IMR-90 (cell line): Measurements from ENCODE around the gene GSTO1. TPM values are rescaled to one million over a fixed set of nuclear protein-coding genes. Genes with fewer than 3 reads are reported as not detected.

ENCODE experiments used
- ATAC-seq: fragments of 200-7000 bp; cut with Tn5 transposase; 2 replicates; pipeline ENCODE4 v1.9.1; 2020; ENCODE audit warnings: low read depth, mild to moderate bottlenecking, moderate library complexity
- BruUV-seq: library from RNA; stranded (reverse); fragments of 400-500 nt; replicated peaks from 2 replicates; lab custom pipeline; 2021; lab: Mats Ljungman, UMichigan
- CTCF ChIA-PET: fragments of 300-600 bp; formaldehyde crosslinking; extraction: SDS; loops from one replicate; lab custom pipeline; 2021; ENCODE audit warnings: antibody characterized with exemption; lab: Yijun Ruan, JAX
- POLR2A ChIA-PET: fragments of 300-600 bp; sonication (Branson Sonifier 250); formaldehyde crosslinking; loops from one replicate; lab custom pipeline; 2022; ENCODE audit warnings: antibody characterized with exemption; ENCODE audit not compliant: unreplicated experiment; lab: Charles Lee
- DNase-seq: peaks from one replicate; pipeline ENCODE4 v3.0.0; 2013
- H2AFZ ChIP-seq: replicated peaks from 2 replicates; pipeline ENCODE3; 2013; ENCODE audit warnings: low read length, mild to moderate bottlenecking; ENCODE audit not compliant: poor library complexity
- H2AK5ac ChIP-seq: 2 replicates; pipeline ENCODE4 v1.6.1; 2013; ENCODE audit warnings: low read depth, low read length, inconsistent platforms
- H2AK9ac ChIP-seq: replicated peaks from 2 replicates; pipeline ENCODE3; 2013; ENCODE audit warnings: mild to moderate bottlenecking, low read depth, low read length, moderate library complexity; ENCODE audit not compliant: poor library complexity
- H2BK120ac ChIP-seq: 2 replicates; pipeline ENCODE4 v1.6.1; 2013; ENCODE audit warnings: low read depth, low read length, inconsistent platforms
- H2BK15ac ChIP-seq: 3 replicates; pipeline ENCODE4 v1.6.1; 2013; ENCODE audit warnings: low read depth, low read length, inconsistent platforms
- H2BK20ac ChIP-seq: 2 replicates; pipeline ENCODE4 v1.6.1; 2013; ENCODE audit warnings: low read depth, mild to moderate bottlenecking, inconsistent platforms, low read length, moderate library complexity
- H2BK5ac ChIP-seq: 2 replicates; pipeline ENCODE4 v1.6.1; 2013; ENCODE audit warnings: mild to moderate bottlenecking, low read depth, low read length, inconsistent platforms; ENCODE audit not compliant: poor library complexity, severe bottlenecking
- H3K14ac ChIP-seq: replicated peaks from 2 replicates; pipeline ENCODE4 v1.6.1; 2013; ENCODE audit warnings: low read depth, low read length, inconsistent platforms
- H3K18ac ChIP-seq: 2 replicates; pipeline ENCODE4 v1.6.1; 2013; ENCODE audit warnings: low read depth, low read length, control low read depth
- H3K23ac ChIP-seq: 2 replicates; pipeline ENCODE4 v1.6.1; 2013; ENCODE audit warnings: low read depth, low read length, inconsistent platforms
- H3K27ac ChIP-seq: 2 replicates; pipeline ENCODE4 v1.5.1; 2013; ENCODE audit warnings: mild to moderate bottlenecking, control low read depth, low read length; ENCODE audit not compliant: insufficient read depth
- H3K27me3 ChIP-seq: 2 replicates; pipeline ENCODE4 v1.6.1; 2013; ENCODE audit warnings: low read length; ENCODE audit not compliant: control insufficient read depth, insufficient read depth
- H3K36me3 ChIP-seq: 2 replicates; pipeline ENCODE4 v1.6.1; 2013; ENCODE audit warnings: low read length, mixed read lengths; ENCODE audit not compliant: control insufficient read depth, insufficient read depth
- H3K4ac ChIP-seq: 2 replicates; pipeline ENCODE4 v1.6.1; 2013; ENCODE audit warnings: low read depth, low read length, inconsistent platforms
- H3K4me1 ChIP-seq: 2 replicates; pipeline ENCODE4 v1.6.1; 2013; ENCODE audit warnings: low read length, mixed read lengths; ENCODE audit not compliant: control insufficient read depth, insufficient read depth
- H3K4me2 ChIP-seq: 2 replicates; pipeline ENCODE4 v1.6.1; 2013; ENCODE audit warnings: low read depth, mild to moderate bottlenecking, control low read depth, low read length, moderate library complexity
- H3K4me3 ChIP-seq: 2 replicates; pipeline ENCODE4 v1.5.1; 2013; ENCODE audit warnings: low read depth, mild to moderate bottlenecking, control low read depth, low read length, moderate library complexity; ENCODE audit not compliant: insufficient read depth
- H3K56ac ChIP-seq: 2 replicates; pipeline ENCODE4 v1.6.1; 2013; ENCODE audit warnings: low read length, inconsistent platforms; ENCODE audit not compliant: insufficient read depth; ENCODE audit errors: extremely low read depth
- H3K79me1 ChIP-seq, 2 experiments: 2 replicates each; pipeline ENCODE4 v1.6.1; 2013; ENCODE audit warnings: low read length in 2 of 2, inconsistent platforms in 1 of 2, low read depth in 1 of 2
- H3K9ac ChIP-seq: 2 replicates; pipeline ENCODE4 v1.6.1; 2013; ENCODE audit warnings: low read depth, low read length, control low read depth
- H3K9me1 ChIP-seq: 2 replicates; pipeline ENCODE4 v1.6.1; 2013; ENCODE audit warnings: low read length, inconsistent platforms; ENCODE audit not compliant: insufficient read depth
- H3K9me3 ChIP-seq: 2 replicates; pipeline ENCODE4 v1.6.1; 2013; ENCODE audit warnings: low read length; ENCODE audit not compliant: control insufficient read depth, insufficient read depth
- H4K20me1 ChIP-seq: 2 replicates; pipeline ENCODE4 v1.6.1; 2013; ENCODE audit warnings: low read length, inconsistent platforms; ENCODE audit not compliant: insufficient read depth
- H4K5ac ChIP-seq: 2 replicates; pipeline ENCODE4 v1.6.1; 2013; ENCODE audit warnings: mild to moderate bottlenecking, low read depth, low read length, control low read depth
- H4K8ac ChIP-seq, 2 experiments: 2 replicates each; pipeline ENCODE4 v1.6.1; 2013; ENCODE audit warnings: low read depth in 2 of 2, low read length in 2 of 2, control low read depth in 1 of 2, inconsistent platforms in 1 of 2
- H4K91ac ChIP-seq: 2 replicates; pipeline ENCODE4 v1.6.1; 2013; ENCODE audit warnings: low read depth, low read length, inconsistent platforms; ENCODE audit not compliant: insufficient read depth
- FOS ChIP-seq: fragments of 150-350 bp; IDR thresholded peaks from 2 replicates; pipeline ENCODE4 v1.6.1; 2016; ENCODE audit warnings: low read depth, low read length
- MAFK ChIP-seq: IDR thresholded peaks from 2 replicates; pipeline ENCODE4 v1.6.1; 2012; ENCODE audit warnings: low read depth, low read length, improper control_type of control experiment
- MXI1 ChIP-seq: IDR thresholded peaks from 2 replicates; pipeline ENCODE4 v1.6.1; 2012; ENCODE audit warnings: low read depth, mild to moderate bottlenecking, low read length, moderate library complexity, borderline replicate concordance
- RCOR1 ChIP-seq: IDR thresholded peaks from 2 replicates; pipeline ENCODE4 v1.6.1; 2012; ENCODE audit warnings: mild to moderate bottlenecking, low read length, improper control_type of control experiment; ENCODE audit not compliant: insufficient replicate concordance
- SMC3 ChIP-seq: fragments of 150-350 bp; IDR thresholded peaks from 2 replicates; pipeline ENCODE4 v1.6.1; 2016; ENCODE audit warnings: low read depth, mild to moderate bottlenecking, antibody characterized with exemption, low read length, moderate library complexity
- WGBS, 2 experiments: methylation state at CpG; one replicate each; pipeline versions ENCODE4 v1.1.5 to v1.1.7; 2013; ENCODE audit warnings: missing lambda C conversion rate in 2 of 2; ENCODE audit not compliant: insufficient read length in 1 of 2; ENCODE audit errors: extremely low coverage in 2 of 2; 5-methylcytosine and 5-hydroxymethylcytosine counted together
- dilution Hi-C: fragments of 300-500 bp; cut with HindIII; formaldehyde crosslinking; loops from one replicate; pipeline ENCODE4 v1.14.3; 2018; ENCODE audit warnings: low sequenced_read_pairs; ENCODE audit not compliant: unreplicated experiment
- in situ Hi-C: fragments of 300-500 bp; cut with MboI; formaldehyde crosslinking; loops from 3 replicates; pipeline ENCODE4 v1.14.3; 2019; ENCODE audit warnings: low sequenced_read_pairs, inconsistent platforms, mixed read lengths
- intact Hi-C: fragments of 100-400 bp; cut with micrococcal nuclease; formaldehyde crosslinking; loops from 2 replicates; pipeline ENCODE4 v1.10.0; 2022
- polyA plus RNA-seq, 3 experiments: library from polyadenylated mRNA; depleted of rRNA; stranded (reverse); fragments of >200 nt; gene quantifications; 2 replicates each; pipeline ENCODE4 v1.2.3, GENCODE V29; 2012; ENCODE audit warnings: low replicate concordance in 1 of 3
- total RNA-seq: library from RNA; depleted of rRNA; stranded (reverse); fragments of >200 nt; gene quantifications from 2 replicates; pipeline ENCODE4 v1.2.3, GENCODE V29; 2012

GSTO1 gene
- total and polyA plus RNA-seq, 2 of the 4 experiments (the other 2 are of a cell fraction) = 186 to 258 TPM

GRCh38 chr10:104262055-104262454, 7.4 kb downstream of the GSTO1 start:
- H3K27ac ChIP-seq = no peak overlapping the region
- H3K18ac ChIP-seq = no peak overlapping the region
- peaks cover 48% of the 10 kb centered on the region; the same call in 1 of the 2 replicates for H4K20me1 ChIP-seq
- no peaks in the 10 kb centered on the region for H3K27me3 ChIP-seq
- dilution Hi-C loops = no loop called here
- no peak for DNase-seq
- H2BK15ac ChIP-seq = no peak overlapping the region
- WGBS, 2 experiments = 100% methylated on average over 2 of the region's 5 CpGs; no CpG with 5 or more reads in 1 of the 2 experiments
- no peak overlapping the region for H2BK20ac ChIP-seq
- no peak overlapping the region for H2BK5ac ChIP-seq
- peak overlapping the region; percentile 23; the same call in 1 of the 2 replicates for H3K23ac ChIP-seq
- H2BK120ac ChIP-seq = no peak overlapping the region
- no peak for ATAC-seq
- no peak overlapping the region for H4K91ac ChIP-seq
- no peak overlapping the region for H4K8ac ChIP-seq
- peaks cover 21 to 62% of the 10 kb centered on the region in 2 experiments for H3K79me1 ChIP-seq
- no peak overlapping the region for H3K9ac ChIP-seq
- H4K5ac ChIP-seq = no peak overlapping the region
- 0 out of 2 replicates have a peak overlapping the region, but pooled peaks have one; percentile 13 for H2AK5ac ChIP-seq
- no peak overlapping the region for H2AK9ac ChIP-seq
- H3K4me1 ChIP-seq = peaks cover 9% of the 10 kb centered on the region
- no peak overlapping the region for H3K56ac ChIP-seq
- no peaks in the 10 kb centered on the region for H3K9me3 ChIP-seq
- H3K4me2 ChIP-seq = no peak overlapping the region
- intact Hi-C loops = no loop called here
- no peak overlapping the region for H3K4me3 ChIP-seq
- H3K36me3 ChIP-seq = peaks cover 45% of the 10 kb centered on the region
- no peak for TF ChIP-seq SMC3
- TF ChIP-seq FOS = no peak
- TF ChIP-seq RCOR1 = no peak
- TF ChIP-seq MAFK = no peak
- TF ChIP-seq MXI1 = no peak
- POLR2A ChIA-PET = no interaction called here
- in situ Hi-C loops = no loop called here
- H3K9me1 ChIP-seq = peaks cover 14% of the 10 kb centered on the region; the same call in 1 of the 2 replicates
- no peak overlapping the region for H3K14ac ChIP-seq
- CTCF ChIA-PET = no interaction called here
- no peak overlapping the region; the same call in 1 of the 2 replicates for H3K4ac ChIP-seq
- H2AFZ ChIP-seq = no peak overlapping the region
- BruUV-seq = no TSS peak
